SK-N-SH treated with all-trans-retinoic acid at 6 μM for 48 hours (cell line): ENCODE data around the gene CUEDC2.

Experiments
- RARB ChIP-seq: fragments of 250-450 bp; sonication (Bioruptor Pico); IDR thresholded peaks from 2 replicates; pipeline ENCODE4 v1.8.0; 2021; ENCODE audit warnings: mild to moderate bottlenecking, moderate library complexity
- TF ChIP-seq, protein P1 (sequence below): fragments of 250-450 bp; sonication (Bioruptor Pico); IDR thresholded peaks from 2 replicates; pipeline ENCODE4 v1.5.1; 2020; ENCODE audit warnings: low read depth, mild to moderate bottlenecking, moderate library complexity

DNA sequence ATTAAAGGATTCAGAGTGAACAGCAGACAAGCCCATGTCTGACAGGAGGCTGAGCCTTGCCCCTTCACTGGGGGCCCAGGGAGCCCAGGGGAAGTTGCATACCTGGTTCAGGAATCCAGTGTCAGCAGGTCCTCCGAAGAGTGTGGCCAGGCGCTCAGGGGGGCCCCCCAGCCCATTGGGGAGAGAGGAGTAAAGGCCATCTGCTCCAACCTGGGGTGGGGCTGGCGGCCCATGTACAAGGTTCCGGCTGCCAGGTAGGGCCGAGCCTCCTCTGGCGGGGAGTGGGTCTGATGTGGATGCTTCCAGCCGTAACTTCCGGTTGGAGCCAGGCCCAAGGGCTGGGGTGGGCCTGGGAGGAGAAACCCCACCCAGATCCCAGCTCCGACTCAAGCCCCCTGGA, 16.1 kb downstream of the CUEDC2 start:
- TF ChIP-seq, protein P1, sequence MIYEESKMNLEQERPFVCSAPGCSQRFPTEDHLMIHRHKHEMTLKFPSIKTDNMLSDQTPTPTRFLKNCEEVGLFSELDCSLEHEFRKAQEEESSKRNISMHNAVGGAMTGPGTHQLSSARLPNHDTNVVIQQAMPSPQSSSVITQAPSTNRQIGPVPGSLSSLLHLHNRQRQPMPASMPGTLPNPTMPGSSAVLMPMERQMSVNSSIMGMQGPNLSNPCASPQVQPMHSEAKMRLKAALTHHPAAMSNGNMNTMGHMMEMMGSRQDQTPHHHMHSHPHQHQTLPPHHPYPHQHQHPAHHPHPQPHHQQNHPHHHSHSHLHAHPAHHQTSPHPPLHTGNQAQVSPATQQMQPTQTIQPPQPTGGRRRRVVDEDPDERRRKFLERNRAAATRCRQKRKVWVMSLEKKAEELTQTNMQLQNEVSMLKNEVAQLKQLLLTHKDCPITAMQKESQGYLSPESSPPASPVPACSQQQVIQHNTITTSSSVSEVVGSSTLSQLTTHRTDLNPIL (CRISPR knock-in tag), result no peak
- no peak for TF ChIP-seq RARB (CRISPR knock-in tag)
